Stimulated activated naive CD4-positive, alpha-beta T cell (primary cell): ENCODE results near the gene COX20.

Experiments used
- DNase-seq, 6 experiments: peaks; one replicate each; lab custom pipeline; 2025; lab: John Stamatoyannopoulos, UW

Gene COX20

DNA sequence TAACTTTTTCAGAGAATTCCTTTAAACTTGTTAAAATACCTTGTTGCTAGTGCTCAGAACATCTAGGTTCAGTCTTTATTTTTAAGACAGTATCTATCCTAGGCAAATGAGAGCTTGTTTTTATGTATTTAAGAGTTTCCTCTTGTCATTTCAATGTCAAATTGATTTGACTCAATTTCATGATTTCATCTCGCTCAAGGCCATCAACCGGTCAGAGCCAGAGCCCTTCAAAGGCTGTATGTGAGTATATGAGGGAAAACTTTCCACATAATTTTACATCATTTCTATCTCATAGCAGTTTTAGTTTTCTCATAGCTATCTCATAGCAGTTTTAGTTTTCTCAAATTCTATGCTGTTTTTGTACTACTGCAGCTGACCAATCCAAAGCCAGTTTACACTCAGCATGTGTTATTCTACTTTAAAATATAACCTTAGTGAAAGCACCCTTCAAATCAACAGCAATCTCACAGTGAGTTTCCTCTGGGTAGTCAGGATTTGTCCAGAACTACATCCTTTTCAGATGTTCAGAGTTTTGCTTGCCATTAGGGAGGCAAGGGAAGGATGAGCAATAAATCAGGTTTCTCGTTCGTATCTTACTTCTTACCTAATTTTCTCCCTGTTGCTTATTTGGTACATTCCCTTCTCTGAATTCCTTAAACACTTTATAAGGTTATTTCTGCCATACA lies 16.2 kb downstream of the COX20 start:
- DNase-seq: no peak

DNA sequence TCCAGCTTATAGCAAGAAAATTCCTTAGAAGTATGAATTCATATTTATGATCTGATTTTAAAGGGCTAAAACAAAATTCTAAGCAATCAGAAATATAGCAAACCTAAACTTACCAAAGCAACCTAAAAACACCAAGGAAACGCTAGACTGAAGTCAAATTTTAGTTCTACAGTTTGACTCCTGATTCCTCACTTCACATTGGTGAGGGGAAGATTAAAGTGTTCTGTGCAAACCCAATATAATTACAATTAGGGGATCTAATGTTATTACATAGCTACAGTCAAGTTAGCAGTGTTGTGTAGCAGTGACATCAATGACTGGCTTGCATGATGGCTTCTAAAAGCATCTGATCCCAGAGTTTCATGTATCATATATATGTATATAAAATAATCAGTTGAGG lies 17.2 kb downstream of the COX20 start:
- no peak for DNase-seq

DNA sequence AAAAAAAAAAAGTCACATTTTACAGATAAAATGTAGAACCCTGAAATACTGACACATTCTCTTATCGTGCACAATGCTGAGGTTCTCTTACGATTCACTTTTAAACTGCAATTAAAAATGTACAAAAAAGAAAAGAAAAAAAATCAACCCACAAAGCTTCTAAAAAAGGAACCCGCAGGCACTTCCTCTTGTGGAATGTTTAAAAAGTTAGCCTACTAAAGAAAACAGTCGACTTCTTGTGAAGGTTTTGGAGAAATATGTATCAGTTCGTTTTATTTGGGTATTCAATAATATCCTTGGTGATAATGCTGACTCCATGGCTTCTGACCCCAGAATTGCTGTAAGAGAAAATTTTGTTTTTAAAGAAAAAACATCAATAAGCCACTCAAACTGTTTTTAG lies 18.7 kb downstream of the COX20 start:
- DNase-seq: peak in 2 of 6 experiments; percentile 32 to 38

- peak in 2 of 6 experiments; percentile 19 to 23 for DNase-seq
Observed at GRCh38 chr1:244854865-244855578, 19.6 kb downstream of the COX20 start.

DNA sequence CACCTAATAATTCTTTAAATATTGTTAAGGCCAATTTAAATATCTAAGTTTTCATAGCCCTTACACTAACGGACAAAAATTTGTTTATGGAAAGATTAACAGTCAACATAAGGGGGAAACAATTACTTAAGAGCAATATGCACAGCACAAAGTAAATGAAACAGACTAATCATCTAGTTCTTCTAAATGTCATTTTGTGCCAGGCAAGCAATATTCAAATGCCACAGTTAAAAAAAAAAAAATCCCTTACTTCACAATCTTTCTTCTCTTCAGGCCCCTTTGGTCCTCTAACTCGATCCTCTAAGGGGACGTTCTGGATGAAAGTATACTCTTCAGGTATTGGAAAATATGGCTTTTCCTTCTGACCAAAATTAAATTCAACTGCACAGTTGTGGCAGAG lies 22.3 kb downstream of the COX20 start:
- no peak for DNase-seq

DNA sequence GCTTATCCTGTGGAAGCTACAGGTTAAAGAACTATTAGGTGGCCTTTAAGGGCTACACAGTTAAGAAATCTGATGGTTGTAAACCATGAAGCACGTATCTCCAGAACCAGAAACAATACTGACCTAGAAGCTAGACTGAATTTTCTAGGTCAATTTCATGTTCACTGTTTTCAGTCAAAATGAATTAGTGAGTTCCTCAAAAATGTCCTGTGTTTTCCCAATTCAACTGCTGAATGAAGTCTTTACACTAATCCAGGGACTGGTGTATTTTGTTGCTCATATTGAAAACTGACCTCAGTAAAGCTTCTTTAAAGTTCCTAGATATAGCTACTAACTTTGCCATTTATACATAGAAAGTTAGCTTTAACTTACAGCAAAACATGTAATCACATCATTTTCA lies 22.9 kb downstream of the COX20 start:
- DNase-seq: no peak

DNA sequence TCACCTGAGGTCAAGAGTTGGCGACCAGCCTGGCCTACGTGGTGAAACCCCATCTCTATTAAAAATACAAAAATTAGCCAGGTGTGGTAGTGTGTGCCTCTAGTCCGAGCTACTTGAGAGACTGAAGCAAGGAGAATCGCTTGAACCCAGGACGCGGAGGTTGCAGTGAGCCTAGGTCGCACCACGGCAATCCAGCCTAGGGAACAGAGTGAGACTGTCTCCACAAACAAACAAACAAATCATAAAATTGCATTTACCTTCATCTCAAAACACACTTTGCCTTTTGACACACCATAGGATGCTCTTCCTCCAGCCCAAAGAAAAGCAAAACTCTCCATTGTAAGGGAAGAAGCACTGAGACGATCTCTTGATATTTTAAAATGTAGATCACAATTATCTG lies 24.6 kb downstream of the COX20 start:
- no peak for DNase-seq

DNA sequence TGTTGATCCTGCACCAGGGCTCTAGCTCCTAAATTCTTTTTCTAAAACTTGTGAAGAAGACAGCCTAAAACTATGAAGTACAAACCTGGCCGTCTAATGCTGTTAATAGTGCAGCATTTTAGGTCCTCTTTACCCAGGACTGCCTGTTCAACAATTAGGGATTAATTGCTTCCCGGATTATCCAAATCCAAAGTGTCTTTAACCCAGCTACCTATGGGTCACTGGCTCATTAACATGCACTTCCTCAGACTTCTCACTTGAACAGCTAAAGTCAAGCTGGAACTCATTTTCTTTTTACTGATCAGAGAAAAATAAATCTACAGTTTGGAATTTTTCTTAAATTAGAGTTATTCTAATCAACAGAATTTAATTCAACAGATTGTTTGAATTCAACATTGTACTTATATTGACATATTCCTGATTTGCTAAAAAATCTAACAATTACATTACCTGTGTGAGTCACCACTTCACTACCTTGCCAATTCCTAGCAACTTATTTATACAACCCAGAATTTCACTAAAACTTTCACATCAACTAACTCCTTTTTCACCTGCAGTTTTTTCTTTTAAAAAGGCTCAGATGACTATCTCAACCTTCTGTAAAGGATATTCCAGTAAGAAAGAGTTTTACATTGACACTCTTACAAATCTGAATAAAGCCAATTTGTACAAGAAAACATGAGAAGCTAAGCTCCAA lies 25.6 kb downstream of the COX20 start:
- no peak for DNase-seq

DNA sequence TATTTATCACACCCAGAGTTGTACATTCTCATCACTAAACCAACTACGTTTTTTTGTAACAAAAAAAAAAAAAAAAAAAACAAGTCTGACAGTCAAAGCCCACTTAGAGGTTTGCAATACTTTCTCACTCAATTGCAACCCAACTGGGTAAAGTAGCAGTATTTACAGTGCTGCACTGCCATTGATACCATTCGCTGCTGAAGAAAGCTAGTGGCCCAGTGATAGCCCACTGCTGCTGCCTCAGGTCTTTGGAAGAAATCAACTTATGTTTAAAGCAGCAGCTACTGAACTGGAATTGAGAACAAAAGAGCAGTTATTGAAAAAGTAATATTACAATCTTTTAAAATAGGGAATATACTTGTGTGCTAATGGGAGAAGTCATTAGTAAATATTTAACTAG lies 26.2 kb downstream of the COX20 start:
- no peak for DNase-seq

DNA sequence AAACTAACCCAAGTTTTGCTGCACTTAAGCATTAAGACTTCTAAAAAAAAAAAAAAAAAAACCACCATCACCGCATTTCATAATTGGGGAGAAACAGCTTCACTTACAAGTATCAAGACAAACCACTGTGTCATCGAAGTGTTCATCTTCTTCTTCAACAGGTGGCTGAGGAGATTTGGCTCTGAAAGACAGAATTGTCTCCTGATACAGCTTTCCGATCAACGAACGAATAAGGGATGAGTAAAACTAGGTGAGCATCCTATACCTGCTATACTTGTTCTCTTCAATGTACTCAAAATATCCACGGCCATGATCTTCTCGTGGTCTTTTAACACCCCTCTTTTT lies 26.9 kb downstream of the COX20 start:
- DNase-seq: peak in 2 of 6 experiments; percentile 59 to 70

DNA sequence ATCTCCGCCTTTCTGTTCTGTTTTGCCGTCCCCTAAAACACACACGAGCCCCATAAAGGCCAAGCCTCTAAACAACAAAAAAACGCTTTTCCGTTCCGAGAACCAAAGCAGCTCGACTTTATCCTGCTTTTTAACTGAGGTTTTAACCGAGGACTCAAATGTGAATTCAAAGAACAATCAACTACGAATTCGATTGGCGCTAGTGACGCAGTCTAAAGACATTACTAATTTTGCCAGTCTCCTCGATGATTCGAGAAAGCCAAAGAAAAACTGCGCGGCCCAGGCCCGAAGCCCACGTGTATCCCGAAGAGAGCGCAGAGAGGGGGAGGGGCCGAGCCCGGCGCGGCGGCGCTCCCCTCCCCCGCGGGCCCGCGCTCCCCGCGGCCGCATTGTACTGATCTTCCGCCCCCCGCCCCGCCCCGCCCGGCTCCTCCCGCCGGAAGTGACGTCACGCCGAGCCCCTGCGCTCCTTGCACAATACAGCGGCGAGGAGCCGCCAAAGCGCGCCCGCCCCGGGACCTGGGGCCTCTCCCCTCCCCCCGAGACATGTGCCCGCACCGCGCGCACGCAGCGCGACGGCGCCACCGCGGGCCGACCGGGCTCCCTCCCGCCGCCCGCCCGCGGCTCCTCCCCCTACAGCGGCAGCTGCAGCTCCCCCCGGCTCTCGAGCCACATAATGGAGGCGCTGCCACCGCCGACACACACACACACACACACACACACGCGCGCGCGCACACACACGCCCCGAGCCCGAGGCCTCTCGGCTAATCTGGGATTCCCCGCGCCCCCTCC lies 27.4 kb downstream of the COX20 start:
- peak; percentile 96 to 99 (median 98) for DNase-seq

- DNase-seq: peak in 1 of 6 experiments; percentile 28
Observed at GRCh38 chr1:244863491-244864252, 28.2 kb downstream of the COX20 start.

- peak; percentile 92 to 98 (median 94) for DNase-seq
Observed at GRCh38 chr1:244864253-244865027, 29.0 kb downstream of the COX20 start, which contains the start of gene HNRNPU. HNRNPU (minus strand) TSS chr1:244864543; CDS start chr1:244864307, 236 bp downstream.

- peak in 2 of 6 experiments; percentile 17 to 44 for DNase-seq
Observed at GRCh38 chr1:244865028-244865371, 29.5 kb downstream of the COX20 start.

DNA sequence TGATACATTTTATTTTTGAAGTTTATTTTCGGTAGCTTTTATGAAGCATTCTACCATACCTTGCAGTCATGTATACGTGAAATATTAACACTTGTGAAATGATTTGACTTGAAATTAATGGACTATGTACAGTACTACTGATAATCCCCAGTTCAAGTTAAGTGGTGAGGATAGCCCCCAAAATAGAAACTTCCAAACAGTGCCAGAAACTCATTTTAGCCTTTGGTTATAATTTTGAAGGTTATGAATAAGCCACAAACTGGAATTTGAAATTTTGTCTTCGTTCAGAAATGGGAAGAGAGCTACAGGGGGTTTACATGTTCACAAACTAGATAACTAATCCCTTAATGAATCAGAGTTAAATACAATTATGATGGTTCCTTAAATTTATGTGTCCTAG lies 30.4 kb downstream of the COX20 start:
- DNase-seq: no peak

DNA sequence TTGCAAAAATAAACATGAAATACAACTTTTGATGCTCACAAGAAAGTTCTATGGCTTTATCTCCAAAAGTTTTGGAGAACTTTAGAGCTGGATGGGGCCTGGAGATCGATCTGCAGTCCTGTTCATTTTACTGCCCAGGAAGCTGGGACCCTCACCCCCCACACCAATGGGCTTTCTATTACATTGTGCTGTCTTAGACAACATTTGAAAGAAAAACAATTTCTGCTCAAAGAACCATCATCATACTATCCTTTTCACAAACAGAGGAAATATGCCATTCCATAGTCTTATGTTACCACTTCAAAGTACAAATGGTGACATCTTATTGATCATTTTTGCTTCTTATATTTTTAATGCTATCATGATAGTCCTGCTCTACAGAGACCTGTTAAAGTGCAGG lies 30.9 kb downstream of the COX20 start:
- no peak for DNase-seq

DNA sequence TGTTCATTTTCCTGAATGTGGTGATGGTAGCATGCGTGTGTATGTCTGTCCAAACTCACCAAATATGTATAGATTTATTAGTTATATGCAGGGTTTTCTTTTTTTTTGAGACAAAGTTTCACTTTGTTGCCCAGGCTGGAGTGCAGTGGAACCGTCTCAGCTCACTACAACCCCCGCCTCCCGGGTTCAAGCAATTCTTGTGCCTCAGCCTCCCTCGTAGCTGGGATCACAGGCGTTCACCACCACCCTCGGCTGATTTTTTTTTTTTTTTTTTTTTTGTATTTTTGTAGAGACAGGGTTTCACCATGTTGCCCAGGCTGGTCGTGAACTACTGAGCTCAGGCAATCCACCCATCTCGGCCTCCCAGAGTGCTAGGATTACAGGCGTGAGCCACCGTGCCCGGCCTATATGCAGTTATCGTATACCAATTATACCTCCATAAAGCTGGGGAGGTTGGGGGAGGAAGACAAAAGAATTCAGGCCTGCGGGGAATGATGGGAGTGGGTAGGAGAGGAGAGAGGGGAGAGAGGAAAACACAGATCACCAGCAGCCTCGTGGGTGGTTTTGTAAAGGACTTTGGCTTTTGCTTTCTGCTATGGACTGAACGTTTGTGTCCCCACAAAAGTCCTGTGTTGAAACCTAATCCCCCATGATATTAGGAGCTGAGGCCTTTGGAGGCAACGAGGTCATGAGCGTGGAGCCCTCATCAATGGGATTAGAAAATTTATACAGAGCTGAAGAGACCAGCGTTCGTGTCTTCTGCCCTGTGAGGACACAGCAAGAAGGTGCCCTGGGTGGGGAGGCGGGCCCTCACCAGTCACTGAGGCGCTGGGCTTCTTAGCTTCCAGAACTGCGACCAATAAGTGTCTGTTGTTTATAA lies 33.3 kb downstream of the COX20 start:
- no peak for DNase-seq

- DNase-seq: no peak
Observed at GRCh38 chr1:244869364-244869827, 33.9 kb downstream of the COX20 start.

- no peak for DNase-seq
Observed at GRCh38 chr1:244869950-244870349, 34.5 kb downstream of the COX20 start.
